ENCODE measurements around the gene PIGA. TPM values are rescaled to one million over a fixed set of nuclear protein-coding genes. Genes with fewer than 3 reads are reported as not detected.

Gene PIGA
- total RNA-seq, 1 experiment from 2014 or later, result 11.3 TPM

DNA sequence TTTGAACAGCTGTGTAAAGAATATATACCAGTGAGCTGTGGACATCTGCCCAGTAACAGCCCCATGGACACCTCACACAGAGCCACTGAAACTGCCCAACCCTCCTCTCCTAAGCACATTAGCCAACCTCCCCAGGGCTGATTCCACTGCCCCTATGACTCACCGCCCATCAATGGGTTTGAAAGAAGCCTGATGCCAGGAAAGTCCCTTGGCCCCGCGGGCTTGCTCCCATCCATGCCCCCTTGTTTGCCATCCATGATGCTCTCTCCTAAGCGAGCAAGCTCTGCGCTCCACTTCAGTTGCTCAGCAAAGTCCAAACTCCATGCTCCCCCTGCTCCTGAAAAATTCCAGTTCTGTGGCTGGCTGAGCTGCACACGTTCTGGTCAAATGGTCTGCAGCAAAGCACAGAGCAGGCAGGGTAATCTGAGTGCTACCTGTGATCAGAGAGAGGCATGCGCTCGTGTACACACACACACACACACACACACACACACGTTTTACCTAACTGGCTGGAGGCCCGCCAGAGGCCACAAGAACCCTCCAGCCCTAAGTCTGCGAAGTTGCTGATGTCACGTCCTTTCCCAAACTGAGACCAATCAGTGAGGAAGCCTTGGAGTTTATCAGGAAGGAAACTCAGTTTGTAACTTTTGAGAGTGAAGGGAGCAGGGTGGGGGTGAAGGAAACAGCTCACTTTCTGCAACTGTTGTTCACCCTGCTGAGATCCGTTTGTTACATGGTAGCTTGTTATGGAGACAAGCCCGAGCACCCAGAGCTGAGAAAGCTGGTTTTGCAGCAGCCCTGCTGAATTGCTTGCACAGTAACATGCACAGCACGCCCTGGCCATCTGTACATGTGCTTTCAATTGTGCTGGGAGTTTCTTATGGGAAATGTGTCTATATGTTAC, 65.5 kb downstream of the PIGA start, which contains the start of gene ASB9 (continued):
- TF ChIP-seq, protein P1, sequence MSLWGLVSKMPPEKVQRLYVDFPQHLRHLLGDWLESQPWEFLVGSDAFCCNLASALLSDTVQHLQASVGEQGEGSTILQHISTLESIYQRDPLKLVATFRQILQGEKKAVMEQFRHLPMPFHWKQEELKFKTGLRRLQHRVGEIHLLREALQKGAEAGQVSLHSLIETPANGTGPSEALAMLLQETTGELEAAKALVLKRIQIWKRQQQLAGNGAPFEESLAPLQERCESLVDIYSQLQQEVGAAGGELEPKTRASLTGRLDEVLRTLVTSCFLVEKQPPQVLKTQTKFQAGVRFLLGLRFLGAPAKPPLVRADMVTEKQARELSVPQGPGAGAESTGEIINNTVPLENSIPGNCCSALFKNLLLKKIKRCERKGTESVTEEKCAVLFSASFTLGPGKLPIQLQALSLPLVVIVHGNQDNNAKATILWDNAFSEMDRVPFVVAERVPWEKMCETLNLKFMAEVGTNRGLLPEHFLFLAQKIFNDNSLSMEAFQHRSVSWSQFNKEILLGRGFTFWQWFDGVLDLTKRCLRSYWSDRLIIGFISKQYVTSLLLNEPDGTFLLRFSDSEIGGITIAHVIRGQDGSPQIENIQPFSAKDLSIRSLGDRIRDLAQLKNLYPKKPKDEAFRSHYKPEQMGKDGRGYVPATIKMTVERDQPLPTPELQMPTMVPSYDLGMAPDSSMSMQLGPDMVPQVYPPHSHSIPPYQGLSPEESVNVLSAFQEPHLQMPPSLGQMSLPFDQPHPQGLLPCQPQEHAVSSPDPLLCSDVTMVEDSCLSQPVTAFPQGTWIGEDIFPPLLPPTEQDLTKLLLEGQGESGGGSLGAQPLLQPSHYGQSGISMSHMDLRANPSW (CRISPR knock-in tag; conservative IDR thresholded peaks at IDR 0.05; ENCODE audit: low read depth), result no peak
- TF ChIP-seq, protein P2, sequence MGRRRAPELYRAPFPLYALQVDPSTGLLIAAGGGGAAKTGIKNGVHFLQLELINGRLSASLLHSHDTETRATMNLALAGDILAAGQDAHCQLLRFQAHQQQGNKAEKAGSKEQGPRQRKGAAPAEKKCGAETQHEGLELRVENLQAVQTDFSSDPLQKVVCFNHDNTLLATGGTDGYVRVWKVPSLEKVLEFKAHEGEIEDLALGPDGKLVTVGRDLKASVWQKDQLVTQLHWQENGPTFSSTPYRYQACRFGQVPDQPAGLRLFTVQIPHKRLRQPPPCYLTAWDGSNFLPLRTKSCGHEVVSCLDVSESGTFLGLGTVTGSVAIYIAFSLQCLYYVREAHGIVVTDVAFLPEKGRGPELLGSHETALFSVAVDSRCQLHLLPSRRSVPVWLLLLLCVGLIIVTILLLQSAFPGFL (CRISPR knock-in tag; IDR thresholded peaks at IDR 0.05; ENCODE audit: borderline replicate concordance), result no peak

Other genes starting within 250 kb of the PIGA start
- 0.11 TPM in 2 of 3 replicates, not detected in the other for gene ASB9, start 65.4 kb downstream of the PIGA start, total RNA-seq (2021)
- gene ASB11, start 19.9 kb downstream of the PIGA start, total RNA-seq (2021), result not detected in 3 replicates
- 0.16 TPM in 1 of 3 replicates, not detected in the others for gene VEGFD, start 48.9 kb upstream of the PIGA start, total RNA-seq (2021)
- 17.1 to 21.0 TPM (median 19.9 TPM) in 3 replicates for gene PIR, start 157.8 kb upstream of the PIGA start, total RNA-seq (2021)
- gene BMX, start 165.3 kb upstream of the PIGA start, total RNA-seq (2021), result not detected in 3 replicates

Measured in WTC11 (cell line).